Stimulated activated CD8-positive, alpha-beta memory T cell treated with anti-CD3 and anti-CD28 coated beads, Interleukin-12 subunit alpha, Interleukin-12 subunit beta, amount 100 ng/mL, for 24 hours (primary cell): ENCODE data around the gene GATC.

Experiments used
- DNase-seq: peaks from one replicate; pipeline ENCODE4 v3.0.0-alpha.2; 2020; ENCODE audit errors: extremely low read depth

The GATC gene

DNA sequence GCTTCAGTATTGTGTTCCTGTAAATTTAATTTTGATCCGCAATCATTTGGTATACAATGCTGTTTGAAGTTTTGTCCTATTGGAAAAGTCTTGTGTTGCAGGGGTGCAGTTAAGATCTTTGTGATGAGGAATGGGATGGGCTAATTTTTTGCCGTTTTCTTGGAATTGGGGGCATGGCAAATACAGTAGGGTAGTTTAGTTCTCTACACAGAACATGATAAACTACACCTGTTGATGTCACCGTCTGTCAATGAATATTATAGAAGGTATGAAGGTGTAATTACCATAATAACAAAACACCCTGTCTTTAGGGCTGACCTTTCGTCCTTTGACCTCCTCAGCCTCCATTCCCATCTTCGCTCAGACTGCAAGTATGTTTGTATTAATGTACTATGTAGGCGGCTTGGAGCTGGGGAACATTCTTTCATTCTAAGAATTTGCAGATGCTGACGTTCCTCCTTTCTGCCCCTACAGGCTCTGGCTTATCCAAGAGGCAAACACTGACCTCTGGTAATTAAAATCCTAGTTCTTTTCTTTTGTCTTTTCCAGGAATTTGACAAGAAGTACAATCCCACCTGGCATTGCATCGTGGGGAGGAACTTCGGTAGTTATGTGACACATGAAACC is 51.4 kb downstream of the GATC start:
- no peak for DNase-seq

DNA sequence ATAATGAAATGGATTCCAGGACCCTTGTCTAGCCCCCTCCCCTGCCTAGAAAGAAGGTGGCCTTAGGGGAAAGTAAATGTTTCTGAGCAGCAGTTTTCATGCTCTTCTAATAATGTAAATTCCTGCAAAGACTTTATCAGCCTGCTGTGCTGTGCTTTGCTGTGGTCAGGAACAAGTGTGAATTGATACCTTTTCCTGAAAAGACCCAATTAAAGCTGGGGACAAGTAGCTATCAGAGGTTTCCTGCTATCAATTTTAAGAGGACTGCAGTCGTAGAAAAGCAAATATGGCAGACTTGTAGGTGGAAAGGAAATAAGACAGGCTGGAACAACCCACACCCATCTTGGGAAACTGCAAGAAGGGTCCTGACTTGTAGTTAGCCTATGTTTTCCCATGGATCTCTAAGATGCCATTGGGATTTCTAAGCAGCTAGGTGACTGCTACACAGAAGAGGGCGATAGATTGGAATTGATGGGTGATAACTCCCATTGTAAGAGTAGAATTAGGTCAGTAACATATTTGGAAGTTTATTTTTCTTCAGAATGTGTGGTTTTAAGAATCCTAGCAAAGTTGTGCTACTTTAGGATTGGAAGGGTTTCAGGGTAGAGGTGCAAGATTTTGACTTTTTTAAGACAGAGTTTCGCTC is 52.7 kb downstream of the GATC start:
- no peak for DNase-seq

DNA sequence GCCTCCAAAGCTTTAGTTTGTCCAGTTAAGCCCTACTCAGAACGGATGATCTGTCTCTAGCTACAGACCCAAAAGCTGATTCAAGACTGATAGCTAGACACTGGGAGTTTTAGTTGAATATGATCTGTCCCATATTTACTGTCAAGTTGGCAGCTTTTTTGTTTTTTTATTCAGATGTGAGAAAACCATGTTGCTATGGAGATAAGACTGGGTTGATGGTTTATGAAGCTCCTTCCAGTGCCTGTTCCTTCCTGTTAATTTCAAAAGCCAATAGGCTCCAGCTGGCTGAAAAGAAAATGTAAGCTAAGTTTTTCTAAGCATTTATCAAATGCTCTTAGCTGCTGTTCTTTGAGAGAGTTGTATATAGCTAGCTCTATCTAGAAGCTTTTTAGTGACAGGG is 54.3 kb downstream of the GATC start:
- DNase-seq = no peak

DNA sequence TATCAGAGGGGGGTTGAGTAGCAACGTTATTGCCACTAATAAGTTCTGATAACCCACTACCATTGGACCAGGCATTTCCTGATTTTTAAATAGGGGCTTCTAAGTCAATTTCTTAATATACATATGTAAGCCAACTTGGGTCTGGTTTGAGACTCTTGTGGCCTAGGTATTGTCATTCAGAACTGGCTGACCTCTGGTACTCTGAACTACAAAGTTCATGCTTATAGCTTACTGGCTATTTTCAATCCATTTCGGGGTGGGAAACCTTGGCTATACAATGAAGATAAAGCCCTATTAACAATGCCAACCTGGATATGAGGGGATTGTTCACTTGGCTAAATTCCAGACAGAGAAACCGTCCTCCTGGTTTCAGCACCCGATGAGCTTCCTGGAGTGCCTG is 58.3 kb downstream of the GATC start:
- DNase-seq = no peak

DNA sequence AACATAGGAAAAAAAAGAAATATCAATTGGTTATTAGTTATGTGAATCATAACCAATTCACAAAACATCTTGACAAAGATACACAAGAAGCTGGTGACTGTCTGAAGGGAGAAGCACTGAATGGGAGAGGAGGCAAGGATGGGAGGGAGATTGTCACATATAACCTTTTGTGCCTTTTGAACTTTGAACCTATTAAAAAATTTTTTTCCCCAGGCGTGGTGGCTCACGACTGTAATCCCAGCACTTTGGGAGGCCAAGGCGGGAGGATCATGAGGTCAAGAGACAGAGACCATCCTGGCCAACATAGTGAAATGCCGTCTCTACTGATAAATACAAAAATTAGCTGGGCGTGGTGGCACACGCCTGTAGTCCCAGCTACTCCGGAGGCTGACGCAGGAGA is 62.3 kb downstream of the GATC start:
- no peak for DNase-seq
